Fibroblast of pulmonary artery (primary cell): ENCODE data around the gene BEGAIN.

Source experiments
- DNase-seq: peaks from one replicate; pipeline ENCODE4 v3.0.0-alpha.2; 2010; ENCODE audit warnings: low read depth
- H3K4me3 ChIP-seq: replicated peaks from 2 replicates; pipeline ENCODE4 v1.5.1; 2011; ENCODE audit warnings: low read depth, mild to moderate bottlenecking, control low read depth, low read length, moderate library complexity
- CTCF ChIP-seq: IDR thresholded peaks from 2 replicates; pipeline ENCODE4 v1.5.1; 2011; ENCODE audit warnings: mild to moderate bottlenecking, control low read depth, low read length, inconsistent platforms; ENCODE audit errors: missing control alignments

The BEGAIN gene

GRCh38 chr14:100586403-100587085 is 673 bp downstream of the BEGAIN start:
- TF ChIP-seq CTCF: no peak
- DNase-seq: no peak
- peak overlapping the region; percentile 41 for H3K4me3 ChIP-seq

- DNase-seq: no peak
- TF ChIP-seq CTCF: no peak
- no peak overlapping the region for H3K4me3 ChIP-seq
These were observed 1.1 kb downstream of the BEGAIN start for GRCh38 chr14:100586153-100586402.

GRCh38 chr14:100585448-100586152 is 1.6 kb downstream of the BEGAIN start:
- H3K4me3 ChIP-seq: no peak overlapping the region
- TF ChIP-seq CTCF: no peak
- no peak for DNase-seq

GRCh38 chr14:100584056-100585031 is 2.9 kb downstream of the BEGAIN start:
- no peak for TF ChIP-seq CTCF
- DNase-seq: no peak
- no peak overlapping the region for H3K4me3 ChIP-seq

- H3K4me3 ChIP-seq: no peak overlapping the region
- no peak for TF ChIP-seq CTCF
- DNase-seq: no peak
These were observed 4.0 kb downstream of the BEGAIN start for GRCh38 chr14:100583245-100583644.

GRCh38 chr14:100582496-100583165 is 4.6 kb downstream of the BEGAIN start:
- DNase-seq: no peak
- TF ChIP-seq CTCF: no peak
- no peak overlapping the region for H3K4me3 ChIP-seq
